SH-SY5Y (cell line): ENCODE results near the gene PPDPF.

Experiments used
- GATA2 ChIP-seq: IDR thresholded peaks from 2 replicates; pipeline ENCODE4 v1.6.1; 2011; ENCODE audit warnings: mild to moderate bottlenecking, low read depth, low read length
- GATA3 ChIP-seq: IDR thresholded peaks from 2 replicates; pipeline ENCODE4 v1.6.1; 2011; ENCODE audit warnings: low read depth, mild to moderate bottlenecking, low read length, moderate library complexity

PPDPF gene

DNA sequence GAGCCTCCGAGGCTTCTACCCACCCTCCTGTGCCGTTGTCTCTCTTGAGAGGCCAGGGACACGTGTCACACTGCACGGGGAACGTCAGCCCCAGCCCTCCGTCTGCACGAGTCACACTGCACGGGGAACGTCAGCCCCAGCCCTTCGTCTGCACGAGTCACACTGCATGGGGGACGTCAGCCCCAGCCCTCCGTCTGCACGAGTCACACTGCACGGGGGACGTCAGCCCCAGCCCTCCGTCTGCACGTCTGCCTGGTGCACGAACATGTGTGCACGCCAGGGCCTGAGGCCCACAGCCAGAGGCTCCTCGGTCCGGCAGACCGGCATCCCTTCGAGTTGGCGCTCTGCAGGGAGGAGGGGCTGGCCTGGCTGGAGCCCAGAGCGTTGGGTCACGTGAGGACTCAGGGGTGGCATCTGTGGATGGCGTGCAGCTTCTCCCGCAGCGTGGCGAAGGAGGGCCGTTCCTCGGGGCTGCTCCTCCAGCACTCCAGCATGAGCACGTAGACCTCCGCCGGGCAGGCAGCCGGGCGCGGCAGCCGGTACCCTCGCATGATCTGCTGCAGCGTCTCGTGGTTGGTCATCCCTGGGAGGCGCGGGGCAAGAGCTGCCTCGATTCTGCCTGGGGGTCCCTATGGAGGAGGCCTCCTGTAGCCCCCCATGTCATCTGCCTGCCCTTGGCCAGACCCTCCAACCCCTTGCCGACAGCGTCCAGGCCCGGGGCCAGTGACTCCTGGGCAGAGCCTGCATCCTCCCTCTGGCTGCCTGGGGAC, 20.0 kb downstream of the PPDPF start:
- TF ChIP-seq GATA3 (no peak), GATA2 (no peak)

DNA sequence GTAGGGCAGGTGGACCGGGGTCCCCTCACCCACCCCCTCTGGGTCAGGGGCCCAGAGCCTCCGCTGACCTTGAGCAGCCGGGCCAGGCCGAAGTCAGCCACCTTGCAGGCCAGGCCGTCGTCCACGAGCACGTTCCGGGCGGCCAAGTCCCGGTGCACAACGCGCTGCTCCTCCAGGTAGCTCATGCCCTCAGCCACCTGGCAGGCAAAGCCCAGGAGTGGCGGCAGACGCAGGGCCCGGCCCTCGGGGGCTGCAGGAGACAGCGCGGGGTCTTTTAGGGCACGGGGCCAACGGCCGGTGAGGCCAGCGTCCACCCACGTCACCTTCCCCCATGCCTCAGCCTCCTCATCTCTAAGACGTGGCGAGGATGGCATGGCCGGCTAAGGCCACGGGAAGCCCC, 20.8 kb downstream of the PPDPF start:
- TF ChIP-seq GATA3 (no peak), GATA2 (no peak)

DNA sequence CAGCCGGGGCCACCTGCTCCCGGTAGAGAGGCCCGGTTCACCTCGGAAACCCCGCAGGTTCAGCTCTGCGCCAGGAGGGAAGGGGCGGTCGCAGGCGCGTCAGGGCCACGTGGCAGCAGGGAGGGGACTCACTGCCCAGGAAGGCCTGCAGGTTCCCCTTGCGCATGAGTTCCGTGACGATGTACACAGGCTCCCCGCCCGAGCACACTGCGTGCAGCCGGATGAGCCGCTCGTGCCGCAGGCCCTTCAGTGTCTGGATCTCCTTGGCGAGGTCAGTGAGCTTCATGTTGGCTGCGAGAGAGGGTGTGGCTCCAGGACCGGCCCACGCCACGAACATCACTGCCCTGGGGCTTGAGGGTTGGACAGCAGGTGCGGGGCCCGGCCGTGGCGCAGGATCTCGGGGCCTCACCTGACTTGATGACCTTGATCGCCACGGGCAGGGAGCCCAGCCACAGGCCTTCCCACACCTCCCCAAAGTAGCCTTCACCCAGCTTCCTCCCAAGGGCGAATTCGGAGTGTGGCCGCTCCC, 21.5 kb downstream of the PPDPF start:
- no peak for TF ChIP-seq GATA3
- TF ChIP-seq GATA2 = no peak

DNA sequence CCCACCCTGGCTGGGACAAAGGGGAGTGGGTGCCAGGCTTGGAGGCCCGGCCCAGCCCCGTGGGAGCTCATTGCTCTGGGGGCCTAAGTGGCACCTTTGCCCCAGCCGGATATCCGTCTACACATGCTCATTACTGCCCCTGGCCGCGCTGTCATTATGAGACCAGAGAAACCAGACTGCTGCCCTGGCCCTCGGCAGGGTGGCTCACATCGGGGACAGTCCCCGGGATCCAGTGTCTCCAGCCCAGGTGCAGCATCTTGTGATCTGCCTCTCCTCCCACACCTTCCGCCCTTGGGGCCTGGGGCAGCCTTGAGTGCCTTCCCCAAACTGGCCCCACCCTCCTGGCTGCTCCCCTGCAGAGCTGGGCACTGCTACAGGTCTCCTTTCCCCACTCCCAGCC, 22.1 kb downstream of the PPDPF start:
- no peak for TF ChIP-seq GATA2
- no peak for TF ChIP-seq GATA3

DNA sequence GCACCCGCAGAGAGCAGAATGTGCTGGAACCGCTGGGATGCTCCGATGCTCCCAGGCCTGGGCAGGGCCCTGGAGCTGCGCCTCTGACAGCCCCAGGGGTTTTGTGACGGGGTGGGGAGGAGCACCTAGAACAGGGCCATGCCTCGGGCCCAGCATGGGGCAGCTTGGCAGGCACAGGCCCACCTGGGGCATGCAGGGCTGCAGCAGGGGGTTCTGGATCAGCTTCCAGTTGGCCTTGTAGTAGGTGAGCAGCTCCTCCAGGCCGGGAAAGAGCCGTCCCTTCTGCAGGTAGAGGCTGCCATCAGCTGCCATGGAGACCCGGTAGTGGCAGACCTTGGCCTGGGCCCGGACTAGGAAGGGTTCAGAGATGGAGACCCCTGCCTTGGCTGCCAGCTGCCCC, 22.6 kb downstream of the PPDPF start:
- no peak for TF ChIP-seq GATA3
- no peak for TF ChIP-seq GATA2

DNA sequence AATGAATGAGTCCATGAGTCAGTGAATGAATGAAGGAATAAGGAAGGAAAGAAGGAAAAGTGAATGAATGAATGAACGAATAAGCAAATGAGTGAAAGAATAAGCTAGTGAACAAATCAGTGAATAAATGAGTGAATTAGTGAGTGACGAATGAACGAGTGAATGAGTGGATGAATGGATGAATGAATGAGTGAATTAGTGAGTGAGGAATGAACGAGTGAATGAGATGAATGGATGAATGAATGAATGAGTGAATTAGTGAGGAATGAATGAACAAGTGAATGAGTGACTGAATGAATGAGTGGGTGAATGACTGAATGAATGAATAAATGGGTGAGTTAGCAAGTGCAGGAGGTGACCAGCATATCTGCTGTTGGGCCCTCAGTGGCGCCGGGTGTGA, 23.2 kb downstream of the PPDPF start:
- TF ChIP-seq GATA2 (no peak), GATA3 (no peak)

DNA sequence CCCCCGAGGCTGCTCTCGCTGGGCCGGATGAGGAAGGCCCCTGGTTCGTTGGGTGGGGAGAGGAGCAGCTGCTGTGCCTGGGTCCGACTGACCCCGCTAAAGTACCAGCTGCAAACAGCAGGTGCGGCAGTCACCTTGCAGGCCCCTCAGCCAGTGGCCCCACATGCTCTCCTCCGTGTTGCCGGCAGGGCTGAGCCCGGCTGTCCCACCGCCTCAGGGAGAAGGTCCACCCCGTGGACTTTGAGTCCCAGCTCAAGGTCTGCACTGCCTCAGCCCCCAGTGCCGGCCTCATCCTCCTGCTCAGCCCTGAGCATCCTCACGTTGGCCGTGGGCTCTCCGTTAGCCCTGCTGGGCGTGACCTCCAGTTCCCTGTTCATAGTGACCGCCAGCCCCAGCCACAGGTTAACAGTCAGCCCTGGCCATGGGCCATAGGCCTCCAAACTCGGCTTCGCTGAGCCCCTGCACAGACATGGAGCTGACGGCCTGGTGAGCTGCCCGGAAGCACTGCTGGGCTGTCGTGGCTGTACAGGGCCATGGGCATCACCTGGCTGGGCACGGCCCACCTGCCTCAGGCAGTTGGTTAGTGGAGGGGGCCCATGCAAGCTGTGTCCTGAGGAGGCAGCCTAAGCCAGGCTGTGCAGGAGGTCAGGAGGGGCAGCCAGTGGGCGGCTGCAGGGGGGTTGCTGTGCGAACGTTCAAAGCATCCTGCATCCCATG, 23.8 kb downstream of the PPDPF start:
- TF ChIP-seq GATA3 (no peak), GATA2 (no peak)

DNA sequence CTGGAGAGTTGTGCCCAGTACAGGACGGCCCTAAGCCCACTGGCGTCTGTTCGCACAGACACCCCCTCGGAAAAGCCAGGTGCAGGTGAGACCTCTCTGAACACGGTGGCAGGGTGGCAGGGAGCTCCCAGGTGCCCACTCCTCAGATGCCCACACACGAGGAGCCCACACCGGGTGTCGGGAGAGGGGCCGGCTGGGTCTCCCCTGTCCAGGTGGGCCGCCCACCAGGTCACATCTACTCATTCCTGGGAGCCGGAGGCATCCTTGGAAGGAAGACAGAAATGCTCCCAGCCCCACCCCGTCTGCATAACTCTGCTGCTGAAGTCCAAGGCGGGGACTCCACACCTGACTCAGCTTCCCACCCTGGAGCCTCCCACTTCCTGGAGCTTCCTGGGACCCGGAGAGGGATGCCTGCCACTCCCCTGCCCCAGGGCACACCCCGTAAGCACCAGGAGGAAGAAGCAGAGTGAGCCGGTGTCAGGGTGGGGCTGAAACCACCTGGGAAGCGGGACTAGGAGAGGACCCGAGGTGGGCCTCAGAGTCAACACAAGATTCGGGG, 24.5 kb downstream of the PPDPF start:
- TF ChIP-seq GATA3 (no peak), GATA2 (no peak)

DNA sequence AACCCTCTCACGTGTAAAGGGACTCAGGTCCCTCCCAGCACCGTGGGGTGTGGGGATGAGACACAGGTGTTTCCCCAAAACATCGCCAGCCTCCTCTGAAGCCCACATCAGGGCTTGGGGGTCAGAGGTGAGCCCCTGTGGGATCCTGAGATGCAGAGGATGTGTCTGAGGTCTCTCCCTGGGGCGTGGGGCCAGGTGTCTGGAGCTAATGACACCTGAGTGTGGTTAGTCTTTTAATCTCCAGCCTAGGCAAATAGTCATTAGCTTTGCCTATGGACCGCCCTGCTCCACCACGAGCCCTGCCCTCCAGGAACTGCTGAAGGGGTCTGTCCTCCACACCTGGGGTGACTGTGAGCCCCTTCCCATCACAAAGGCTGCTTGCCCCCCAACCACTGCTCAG, 25.2 kb downstream of the PPDPF start:
- TF ChIP-seq GATA3 = no peak
- TF ChIP-seq GATA2 = no peak

DNA sequence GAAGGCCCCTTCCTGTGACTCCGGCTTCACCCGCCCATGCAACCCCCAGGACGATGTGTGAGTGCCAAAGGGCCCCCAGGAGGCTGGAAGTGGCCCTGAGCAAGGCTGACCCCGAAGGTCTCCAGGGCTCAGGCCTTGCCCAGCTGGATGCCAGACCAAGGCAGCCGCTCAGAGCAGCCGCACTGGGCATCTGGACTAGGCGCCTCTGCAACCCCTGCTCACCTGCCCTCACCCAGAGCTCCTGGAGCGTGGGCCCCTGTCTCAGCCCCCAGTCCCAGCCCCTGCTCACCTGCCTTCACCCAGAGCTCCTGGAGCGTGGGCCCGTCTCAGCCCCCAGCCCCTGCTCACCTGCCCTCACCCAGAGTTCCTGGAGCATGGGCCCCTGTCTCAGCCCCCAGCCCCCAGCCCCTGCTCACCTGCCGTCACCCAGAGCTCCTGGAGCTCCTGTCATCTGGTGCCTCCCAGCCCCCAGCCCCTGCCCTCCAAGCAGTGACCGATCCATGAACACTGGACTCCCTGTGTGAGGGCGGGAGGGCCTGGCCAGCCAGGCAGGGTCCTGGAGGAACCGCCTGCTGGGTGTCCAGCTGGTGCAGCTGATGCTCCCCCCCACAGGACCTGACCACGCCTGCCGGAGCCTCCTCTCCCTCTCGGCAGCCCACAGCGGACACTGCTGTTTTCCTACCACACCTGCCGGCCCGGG, 25.8 kb downstream of the PPDPF start:
- TF ChIP-seq GATA3 (no peak), GATA2 (no peak)

DNA sequence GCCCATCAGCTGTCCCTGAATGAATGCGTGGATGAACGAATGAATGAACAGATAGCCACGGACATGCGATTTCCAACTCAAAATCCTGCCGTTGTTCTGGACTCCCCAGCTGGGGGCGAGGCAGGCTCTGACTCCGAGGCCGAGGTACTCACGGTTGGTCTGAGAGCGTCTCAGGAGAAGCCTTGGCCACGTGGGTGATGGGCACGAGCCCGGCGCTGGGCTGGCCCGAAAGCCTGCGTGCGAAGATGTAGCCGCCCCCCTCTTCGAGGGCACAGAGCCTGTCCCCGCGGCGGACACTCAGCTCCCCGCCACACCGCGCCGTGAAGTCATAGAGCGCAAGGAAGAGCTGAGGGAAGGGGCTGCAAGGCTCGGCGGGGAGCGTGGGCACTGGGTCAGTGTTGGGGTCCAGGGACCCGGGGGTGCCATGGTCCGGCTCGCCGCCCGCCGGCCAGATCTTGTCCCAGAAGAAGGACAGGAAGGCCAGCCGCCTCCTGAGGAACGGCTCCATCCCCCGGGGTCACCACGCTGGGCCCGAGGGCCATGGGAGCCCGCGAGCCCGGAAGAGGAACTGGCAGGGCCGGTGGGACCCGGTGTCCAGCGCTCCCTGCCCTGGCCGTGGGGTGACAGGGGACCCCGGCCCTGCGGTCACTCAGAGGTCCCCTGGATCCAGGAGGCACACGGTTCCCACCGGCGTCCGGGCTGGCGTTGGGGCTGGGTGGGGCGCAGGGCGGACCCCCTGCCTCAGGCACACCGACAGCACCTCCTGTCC, 26.6 kb downstream of the PPDPF start:
- TF ChIP-seq GATA3 (no peak), GATA2 (no peak)

DNA sequence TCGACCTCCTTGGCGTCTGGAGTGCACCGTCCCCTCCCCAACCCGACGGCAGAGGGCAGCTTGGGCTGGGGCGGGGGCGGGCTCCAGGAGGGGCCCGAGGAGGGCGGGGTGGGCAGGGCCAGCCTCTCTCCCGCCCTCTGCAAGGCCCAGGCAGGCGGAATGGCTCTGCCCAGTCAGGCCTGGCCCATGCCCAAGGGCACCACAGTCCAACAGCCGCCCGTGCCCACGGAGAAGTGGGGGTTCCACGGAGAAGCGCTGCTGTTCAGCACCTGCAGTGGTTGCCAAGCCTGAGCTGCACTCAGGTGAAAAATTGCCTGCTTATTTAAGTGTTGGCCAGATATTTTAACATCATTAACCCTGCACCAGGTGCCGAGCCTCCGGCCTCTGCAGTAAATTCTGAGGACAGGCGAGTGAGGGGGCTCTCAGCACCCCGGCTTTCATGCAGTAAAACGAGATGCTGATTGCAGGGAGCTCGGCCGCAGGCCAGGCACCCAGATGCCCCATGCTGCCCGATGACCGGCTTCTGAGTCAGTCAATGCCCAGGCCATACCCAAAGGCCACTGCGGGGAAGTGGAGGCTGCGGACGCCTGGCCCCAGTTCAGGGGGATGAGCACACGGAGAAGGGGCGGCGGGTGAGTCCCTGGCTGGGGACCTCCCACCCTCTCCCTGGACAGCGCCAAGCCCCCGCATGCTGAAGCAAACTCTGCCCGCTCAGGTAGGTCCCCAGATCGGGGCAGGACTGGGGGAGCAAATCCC, 27.3 kb downstream of the PPDPF start, which contains the start of gene SRMS:
SRMS (minus strand) TSS at position 25 of the 756 bp plus-strand sequence. CDS start 286 bp downstream, outside the sequence.
- TF ChIP-seq GATA2 = no peak
- no peak for TF ChIP-seq GATA3

DNA sequence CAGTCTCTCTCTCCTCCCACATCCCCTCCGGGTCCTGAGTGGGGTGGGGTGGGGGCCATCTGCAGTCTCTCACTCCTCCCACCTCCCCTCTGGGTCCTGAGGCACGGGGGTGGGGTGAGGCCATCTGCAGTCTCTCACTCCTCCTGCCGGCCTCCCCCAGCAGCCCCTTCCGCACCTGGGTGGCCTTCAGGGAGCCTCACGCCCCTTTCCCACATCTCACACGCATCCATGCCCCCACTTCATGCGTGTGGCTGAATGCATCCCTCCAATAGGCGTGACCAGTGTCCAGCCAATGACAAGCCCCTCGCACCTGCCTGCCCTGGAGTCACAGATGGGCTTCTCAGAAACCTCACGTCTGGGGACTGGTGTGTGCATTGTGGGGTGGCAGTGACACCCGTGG, 28.0 kb downstream of the PPDPF start:
- TF ChIP-seq GATA2 (no peak), GATA3 (no peak)

DNA sequence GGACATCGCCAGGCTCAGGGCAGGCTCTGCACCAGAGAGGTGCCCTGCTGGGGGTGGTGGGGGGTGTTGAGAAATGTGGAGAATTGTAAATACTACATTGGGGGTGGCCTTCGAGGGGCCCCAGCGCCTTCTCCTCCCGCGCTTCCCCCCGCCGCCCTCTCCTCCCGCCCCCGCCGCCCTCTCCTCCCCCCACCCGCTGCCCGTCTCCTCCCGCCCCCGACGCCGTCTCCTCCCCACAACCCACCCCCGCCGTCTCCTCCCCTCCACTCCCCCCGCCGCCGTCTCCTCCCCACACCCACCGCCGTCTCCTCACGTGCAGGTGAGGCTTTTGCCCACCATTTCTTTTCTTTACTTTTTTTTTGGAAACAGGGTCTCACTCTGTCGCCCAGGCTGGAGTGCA, 28.5 kb downstream of the PPDPF start:
- TF ChIP-seq GATA2 (no peak), GATA3 (no peak)
